ENCODE results near the gene CAMSAP1.

The CAMSAP1 gene

GRCh38 chr9:135763716-135764446 is 143.5 kb downstream of the CAMSAP1 start:
- no peak for TF ChIP-seq MAX (IDR thresholded peaks at IDR 0.05)
- TF ChIP-seq TEAD4 (IDR thresholded peaks at IDR 0.05) = no peak
- no peak for TF ChIP-seq USF1 (IDR thresholded peaks at IDR 0.05)
- TF ChIP-seq CREB1 (IDR thresholded peaks at IDR 0.05; ENCODE audit: low read depth) = no peak
- no peak for TF ChIP-seq TCF12 (IDR thresholded peaks at IDR 0.05; ENCODE audit: low read depth)

GRCh38 chr9:135762921-135763320 is 144.4 kb downstream of the CAMSAP1 start:
- TF ChIP-seq FOXM1 (IDR thresholded peaks at IDR 0.05; ENCODE audit: borderline replicate concordance, low read depth) (no peak), YY1 (IDR thresholded peaks at IDR 0.05; ENCODE audit: low read depth) (no peak), EP300 (IDR thresholded peaks at IDR 0.05; ENCODE audit: borderline replicate concordance) (no peak), TCF12 (IDR thresholded peaks at IDR 0.05; ENCODE audit: low read depth) (no peak), CEBPB (IDR thresholded peaks at IDR 0.05) (no peak), TEAD4 (IDR thresholded peaks at IDR 0.05) (no peak), USF1 (IDR thresholded peaks at IDR 0.05) (no peak), EGR1 (IDR thresholded peaks at IDR 0.05) (no peak), ZBTB7A (IDR thresholded peaks at IDR 0.05; ENCODE audit: low read depth) (no peak), TAF1 (IDR thresholded peaks at IDR 0.05; ENCODE audit: low read depth) (no peak), CREB1 (IDR thresholded peaks at IDR 0.05; ENCODE audit: low read depth) (no peak), MAX (IDR thresholded peaks at IDR 0.05) (no peak), RAD21 (IDR thresholded peaks at IDR 0.05; ENCODE audit: low read depth) (no peak), REST (IDR thresholded peaks at IDR 0.05; ENCODE audit: low read depth) (no peak)

- TF ChIP-seq EGR1 (IDR thresholded peaks at IDR 0.05) = no peak
- no peak for TF ChIP-seq USF1 (IDR thresholded peaks at IDR 0.05)
- TF ChIP-seq ZBTB7A (IDR thresholded peaks at IDR 0.05; ENCODE audit: low read depth) = no peak
- TF ChIP-seq FOXM1 (IDR thresholded peaks at IDR 0.05; ENCODE audit: borderline replicate concordance, low read depth) = no peak
- no peak for TF ChIP-seq MAX (IDR thresholded peaks at IDR 0.05)
- TF ChIP-seq TEAD4 (IDR thresholded peaks at IDR 0.05) = no peak
- TF ChIP-seq CREB1 (IDR thresholded peaks at IDR 0.05; ENCODE audit: low read depth) = no peak
- TF ChIP-seq TAF1 (IDR thresholded peaks at IDR 0.05; ENCODE audit: low read depth) = no peak
- TF ChIP-seq RAD21 (IDR thresholded peaks at IDR 0.05; ENCODE audit: low read depth) = no peak
- TF ChIP-seq EP300 (IDR thresholded peaks at IDR 0.05; ENCODE audit: borderline replicate concordance) = no peak
- TF ChIP-seq REST (IDR thresholded peaks at IDR 0.05; ENCODE audit: low read depth) = no peak
- no peak for TF ChIP-seq TCF12 (IDR thresholded peaks at IDR 0.05; ENCODE audit: low read depth)
Observed at GRCh38 chr9:135761845-135762168, 145.5 kb downstream of the CAMSAP1 start.

- no peak for TF ChIP-seq NFIC (IDR thresholded peaks at IDR 0.05)
- no peak for TF ChIP-seq RAD21 (IDR thresholded peaks at IDR 0.05; ENCODE audit: low read depth)
- no peak for TF ChIP-seq TCF12 (IDR thresholded peaks at IDR 0.05; ENCODE audit: low read depth)
- TF ChIP-seq USF1 (IDR thresholded peaks at IDR 0.05) = no peak
- TF ChIP-seq EP300 (IDR thresholded peaks at IDR 0.05; ENCODE audit: borderline replicate concordance) = no peak
- TF ChIP-seq REST (IDR thresholded peaks at IDR 0.05; ENCODE audit: low read depth) = no peak
- TF ChIP-seq TEAD4 (IDR thresholded peaks at IDR 0.05) = no peak
- no peak for TF ChIP-seq TAF1 (IDR thresholded peaks at IDR 0.05; ENCODE audit: low read depth)
- no peak for TF ChIP-seq YY1 (IDR thresholded peaks at IDR 0.05; ENCODE audit: low read depth)
- TF ChIP-seq CREB1 (IDR thresholded peaks at IDR 0.05; ENCODE audit: low read depth) = no peak
- TF ChIP-seq FOXM1 (IDR thresholded peaks at IDR 0.05; ENCODE audit: borderline replicate concordance, low read depth) = no peak
Observed at GRCh38 chr9:135761150-135761844, 146.0 kb downstream of the CAMSAP1 start.
